Activated gamma-delta T cell treated with anti-CD3 and anti-CD28 coated beads, Interleukin-2, amount 50 U/mL, for 16 hours (primary cell): Measurements from ENCODE around the gene SCN4B.
A peak's percentile ranks its signal among the peaks of the same experiment; 100 is the strongest.

ENCODE experiments used
- DNase-seq: peaks from one replicate; pipeline ENCODE4 v3.0.0-alpha.2; 2020; ENCODE audit warnings: low read depth

Gene SCN4B

DNA sequence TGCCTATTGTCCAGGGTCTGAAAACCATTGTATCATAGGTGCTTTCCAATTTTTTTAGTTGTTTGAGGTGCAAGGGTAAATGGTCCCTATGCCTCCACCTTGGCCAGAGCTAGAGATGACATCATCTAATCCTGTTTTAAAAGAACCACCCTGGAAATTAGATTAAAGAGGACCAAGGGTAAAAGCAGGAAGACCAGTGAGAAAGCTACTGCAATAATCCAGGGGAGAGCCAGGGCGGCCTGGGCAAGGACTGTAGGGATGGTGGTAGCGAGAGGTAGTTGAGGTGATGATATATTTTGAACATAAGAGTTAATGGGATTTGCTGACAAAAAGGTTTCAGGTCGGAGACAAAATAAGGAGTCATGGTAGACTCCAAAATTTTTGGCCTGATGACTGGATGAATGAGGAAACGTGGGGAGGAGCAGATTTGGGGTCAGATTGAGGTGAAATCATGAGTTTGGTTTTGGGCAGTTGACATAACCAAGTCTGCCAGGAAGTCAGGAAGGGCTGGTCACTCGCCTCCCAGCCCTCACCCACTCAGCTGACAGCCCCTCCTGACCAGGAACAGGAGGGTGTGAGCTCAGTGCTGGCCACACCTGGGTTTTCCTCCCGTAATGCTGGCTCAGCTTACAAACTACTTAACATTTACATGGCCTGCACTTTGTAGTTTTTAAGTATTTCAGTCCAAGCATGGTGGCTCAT, 23.0 kb downstream of the SCN4B start:
- no peak for DNase-seq

DNA sequence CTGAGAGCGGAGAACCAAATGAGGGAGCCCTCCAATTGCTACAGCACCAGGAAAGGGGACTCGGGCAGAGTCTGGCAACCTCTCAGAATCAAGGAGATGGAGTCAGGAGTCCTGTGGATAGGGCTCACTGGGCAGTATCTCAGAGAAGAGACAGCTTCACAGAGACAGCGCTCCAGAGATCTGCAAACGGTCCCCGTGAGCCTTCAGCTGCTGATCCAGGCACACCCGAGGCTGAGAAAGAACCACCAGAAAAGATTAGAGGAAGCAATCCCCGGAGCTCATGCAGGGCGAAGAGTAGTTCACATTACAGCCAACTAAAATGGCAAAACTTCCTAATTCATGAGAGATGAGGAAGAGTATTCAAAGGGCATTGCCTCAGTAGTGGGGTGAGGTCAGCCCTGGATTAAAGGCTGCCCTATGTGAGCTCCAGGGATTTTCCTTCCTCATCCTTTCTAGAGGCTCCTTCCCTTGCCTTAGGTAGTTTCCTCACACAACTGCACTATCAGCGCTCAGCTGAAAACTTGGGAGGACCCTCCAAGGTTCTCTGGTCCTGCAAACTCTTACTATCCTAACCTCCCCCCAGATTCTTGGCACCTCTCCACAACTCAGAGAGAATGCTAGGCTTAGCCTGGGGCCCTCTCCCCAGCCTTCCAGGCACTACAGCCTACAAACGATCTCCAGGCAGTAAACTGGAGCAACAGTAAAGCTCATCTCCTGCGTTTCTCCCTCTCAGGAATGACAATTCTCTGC, 23.7 kb downstream of the SCN4B start:
- no peak for DNase-seq

- DNase-seq: no peak
Observed at GRCh38 chr11:118128310-118128709, 24.3 kb downstream of the SCN4B start.

DNA sequence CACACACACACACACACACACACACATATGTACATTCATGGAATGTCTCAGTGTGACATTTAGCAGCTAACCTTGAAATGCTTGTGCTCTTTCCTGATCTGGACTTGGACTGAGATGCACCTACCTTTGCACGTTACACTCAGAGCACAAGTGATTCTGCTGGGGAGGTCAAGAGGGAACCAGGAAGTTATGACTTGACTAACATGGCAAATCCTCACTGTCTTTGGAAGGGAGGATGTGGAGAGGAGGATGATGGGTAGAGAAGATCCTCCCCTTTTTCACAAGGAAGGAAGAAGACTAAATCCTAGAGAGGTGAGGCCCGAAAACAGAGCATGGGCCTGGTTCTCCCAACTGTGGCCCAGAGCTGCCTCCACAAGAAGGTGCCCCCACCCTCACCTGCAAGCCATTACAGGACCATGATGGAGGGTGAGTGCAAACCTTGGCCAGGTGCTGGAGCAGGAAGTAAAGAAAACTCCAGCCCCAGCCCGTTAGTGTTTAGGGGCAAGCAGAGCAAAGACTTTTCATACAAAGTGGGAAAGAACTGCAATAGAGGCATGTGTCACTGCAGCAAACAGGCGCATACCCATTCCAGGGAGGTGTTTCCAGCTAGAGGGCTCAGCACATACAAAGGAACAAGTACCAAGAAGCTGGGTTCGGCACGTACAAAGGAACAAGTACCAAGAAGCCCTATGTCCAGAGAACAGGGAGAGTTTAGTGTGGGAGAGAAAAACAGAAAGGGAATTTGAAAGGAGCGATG, 26.4 kb downstream of the SCN4B start:
- DNase-seq: no peak

DNA sequence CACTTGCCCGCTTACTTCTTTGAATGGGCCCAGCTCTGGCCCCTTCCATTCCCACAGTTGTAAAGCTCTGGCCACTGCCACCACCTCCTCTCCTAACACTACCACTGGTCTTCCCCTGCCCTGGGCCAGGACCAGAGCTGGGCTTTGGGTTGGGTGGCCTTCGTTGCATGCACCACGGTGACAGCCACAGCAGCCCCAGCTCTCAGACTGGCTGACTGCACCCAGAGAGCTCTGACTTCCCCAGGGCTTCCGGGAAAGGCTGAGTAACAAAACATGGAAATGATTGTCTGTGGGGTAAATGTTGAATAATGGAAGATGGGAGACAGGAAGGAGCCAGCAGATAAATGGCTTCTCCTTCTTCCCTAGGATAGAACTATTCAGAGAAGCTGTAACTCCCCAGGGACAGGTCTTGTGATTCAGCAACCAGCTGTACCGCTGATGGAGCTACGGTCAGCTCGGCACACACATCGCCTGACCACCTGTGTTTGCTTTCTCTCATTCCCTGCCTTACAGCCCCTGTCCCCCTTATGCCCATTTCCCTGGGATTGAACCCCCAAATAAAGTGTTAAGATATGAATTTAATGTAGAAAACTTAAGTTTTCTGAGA, 27.6 kb downstream of the SCN4B start:
- DNase-seq: no peak

DNA sequence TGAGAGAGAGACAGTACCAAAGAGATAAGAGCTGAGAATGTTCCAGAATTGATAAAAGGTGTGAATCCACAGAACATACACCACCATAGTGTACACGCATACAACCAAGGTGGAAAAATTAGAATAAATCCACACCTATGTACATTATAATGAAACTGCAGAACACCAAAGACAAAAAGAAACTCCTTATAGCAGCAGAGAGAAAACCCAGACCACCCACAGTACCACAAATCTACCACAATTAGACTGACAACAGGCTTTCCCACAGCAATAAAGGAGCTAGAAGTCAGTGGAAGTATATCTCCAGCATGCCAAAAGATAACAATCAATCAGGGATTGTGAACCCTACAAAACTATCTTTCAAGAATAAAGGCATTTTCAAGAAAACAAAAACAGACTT, 31.8 kb downstream of the SCN4B start:
- no peak for DNase-seq

- DNase-seq: peak; percentile 10
Observed at GRCh38 chr11:118117790-118118601, 34.6 kb downstream of the SCN4B start.

- DNase-seq: no peak
Observed at GRCh38 chr11:118115048-118115447, 37.6 kb downstream of the SCN4B start.

- no peak for DNase-seq
Observed at GRCh38 chr11:118114266-118114665, 38.4 kb downstream of the SCN4B start.

GRCh38 chr11:118112711-118113430, 39.8 kb downstream of the SCN4B start:
- no peak for DNase-seq

DNA sequence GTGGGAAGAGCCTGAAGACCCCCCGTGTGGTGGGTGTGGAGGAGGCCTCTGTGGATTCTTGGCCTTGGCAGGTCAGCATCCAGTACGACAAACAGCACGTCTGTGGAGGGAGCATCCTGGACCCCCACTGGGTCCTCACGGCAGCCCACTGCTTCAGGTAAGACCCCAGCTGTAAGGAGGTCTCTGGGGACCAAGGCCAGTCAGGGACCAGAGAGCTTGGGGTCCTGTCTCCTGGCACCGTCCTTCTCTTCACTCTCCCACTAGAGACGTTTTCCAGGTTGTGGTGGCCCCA, 40.9 kb downstream of the SCN4B start:
- no peak for DNase-seq

DNA sequence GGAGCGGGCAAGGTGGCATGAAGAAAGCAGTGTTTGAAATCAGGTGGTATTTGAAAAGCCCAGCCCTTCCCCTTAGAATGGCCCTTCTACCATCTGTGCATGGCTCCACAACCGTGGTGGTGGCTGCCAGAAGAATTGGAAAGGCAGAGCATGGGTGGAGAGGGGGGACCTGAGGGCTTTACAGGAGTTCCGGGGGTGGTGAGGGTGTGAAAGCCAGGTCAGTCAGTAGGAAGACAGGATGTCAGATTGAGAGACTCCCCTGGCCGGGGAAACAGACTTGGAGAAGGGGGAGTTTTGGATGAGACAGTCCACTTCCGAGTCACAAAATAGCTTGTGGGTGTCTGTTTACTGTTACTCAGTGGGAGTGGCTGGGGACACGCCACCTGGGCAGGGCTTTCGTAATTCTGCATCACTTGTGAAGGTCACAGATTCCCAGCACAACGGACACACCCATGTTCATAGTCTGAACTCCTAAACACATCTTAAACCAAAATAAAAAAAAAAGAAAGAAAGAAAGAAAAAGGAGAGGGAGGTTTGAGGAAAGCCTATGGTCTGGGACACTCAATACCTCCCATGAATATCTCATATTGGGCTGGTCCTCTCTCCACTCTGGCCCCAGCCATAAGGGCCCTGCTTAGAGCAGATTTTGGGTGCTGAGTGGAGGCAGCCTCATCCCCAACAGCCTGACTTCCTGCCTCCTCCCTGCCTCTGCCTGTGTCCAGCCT, 41.4 kb downstream of the SCN4B start:
- DNase-seq: no peak

GRCh38 chr11:118109231-118109630, 43.4 kb downstream of the SCN4B start:
- no peak for DNase-seq

- no peak for DNase-seq
Observed at GRCh38 chr11:118108513-118108912, 44.1 kb downstream of the SCN4B start.

- DNase-seq: no peak
Observed at GRCh38 chr11:118106789-118107335, 45.8 kb downstream of the SCN4B start.

DNA sequence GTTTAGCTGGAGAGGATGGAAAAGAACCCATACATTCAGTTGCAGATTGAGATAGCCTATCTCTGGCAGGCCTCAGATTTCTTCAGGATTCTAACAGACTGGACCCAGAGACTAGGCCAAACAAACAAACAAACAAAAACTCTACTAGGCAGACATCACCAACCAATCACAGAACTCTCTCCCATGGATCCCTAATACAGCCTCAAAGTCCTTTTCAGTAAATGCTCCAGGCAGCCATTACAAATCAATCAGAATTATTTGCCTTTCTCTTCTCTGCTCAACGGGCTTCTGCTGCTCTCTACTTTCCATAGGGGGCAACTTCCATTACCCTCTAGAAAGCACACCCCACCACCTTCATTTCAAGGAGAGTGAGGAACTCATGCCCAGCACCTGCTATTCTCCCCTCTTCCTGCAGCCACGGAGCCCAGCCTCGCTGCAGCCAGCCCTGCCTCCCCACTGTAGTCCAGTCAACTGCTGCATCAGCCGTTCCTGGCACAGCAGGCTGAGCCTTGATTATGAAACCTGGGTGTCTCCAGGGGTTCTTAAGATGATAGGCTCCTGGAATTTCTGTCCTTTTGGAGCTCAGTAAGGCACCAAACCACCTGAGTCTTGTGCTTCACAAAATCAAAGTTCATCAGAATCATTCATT, 46.8 kb downstream of the SCN4B start:
- DNase-seq: no peak

DNA sequence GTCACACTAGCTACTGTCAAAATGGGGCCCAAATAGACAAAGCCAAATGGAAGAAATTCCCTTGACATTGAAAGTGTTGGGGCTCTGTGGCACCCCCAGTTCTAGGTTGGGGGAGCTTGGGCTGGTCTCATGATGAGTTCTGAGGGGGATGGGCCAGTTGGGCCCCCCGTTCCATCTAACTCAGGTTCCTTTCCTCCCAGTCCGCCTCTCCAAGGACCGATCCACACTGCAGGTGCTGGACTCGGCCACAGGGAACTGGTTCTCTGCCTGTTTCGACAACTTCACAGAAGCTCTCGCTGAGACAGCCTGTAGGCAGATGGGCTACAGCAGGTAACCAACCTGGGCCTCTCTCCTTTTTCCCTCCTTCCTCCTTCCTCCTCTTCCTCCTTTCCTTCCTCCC, 48.1 kb downstream of the SCN4B start:
- no peak for DNase-seq

DNA sequence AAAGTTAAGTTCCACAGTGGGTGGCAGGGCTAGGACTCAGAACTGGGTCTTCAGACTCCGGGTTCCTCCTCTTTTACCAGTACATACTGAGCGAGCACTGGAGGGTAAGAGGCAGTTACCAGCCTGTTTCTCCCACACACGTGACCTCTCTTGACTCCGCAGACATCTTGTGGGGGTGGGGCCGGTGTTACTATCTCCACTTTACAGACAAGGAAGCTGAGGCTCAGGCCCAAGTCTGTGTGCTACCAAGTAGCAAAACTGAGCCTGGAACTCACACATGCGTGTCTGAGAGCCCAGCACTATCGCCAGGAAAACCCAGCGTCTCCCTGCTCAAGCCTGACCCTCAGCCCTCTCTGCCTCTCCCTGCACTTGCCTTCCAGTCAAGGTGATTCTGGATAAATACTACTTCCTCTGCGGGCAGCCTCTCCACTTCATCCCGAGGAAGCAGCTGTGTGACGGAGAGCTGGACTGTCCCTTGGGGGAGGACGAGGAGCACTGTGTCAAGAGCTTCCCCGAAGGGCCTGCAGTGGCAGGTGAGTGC, 49.8 kb downstream of the SCN4B start:
- DNase-seq: no peak

DNA sequence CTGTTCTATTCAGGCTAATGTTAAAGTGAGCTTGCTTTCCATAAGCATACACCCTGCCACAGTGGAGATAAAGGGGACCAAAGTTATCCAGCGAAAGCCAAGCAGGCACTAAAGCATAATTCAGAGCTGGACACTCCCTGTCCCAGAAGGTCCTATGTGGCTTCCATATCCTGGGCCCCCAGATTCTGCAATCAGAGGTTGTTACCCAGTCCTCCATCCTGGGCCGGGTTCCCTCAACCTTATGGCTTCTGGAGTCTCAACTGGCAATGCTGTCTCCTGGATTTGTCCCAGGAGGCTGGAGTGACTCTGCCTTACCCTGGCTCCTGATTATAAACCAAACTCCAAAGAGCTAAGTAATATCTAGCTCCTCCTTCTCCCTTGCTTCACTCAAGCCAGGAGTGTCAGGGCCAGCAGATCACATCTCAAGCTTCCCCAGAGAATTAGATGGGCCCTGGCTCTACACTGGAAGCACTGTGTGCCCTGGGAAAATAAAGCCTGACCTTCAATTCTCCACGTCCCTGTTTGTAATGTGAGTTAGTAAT, 51.9 kb downstream of the SCN4B start:
- no peak for DNase-seq
